ENCODE data around the gene TCP11L1. TPM values are rescaled to one million over a fixed set of nuclear protein-coding genes. Genes with fewer than 3 reads are reported as not detected.
"Not testable (repeated sequence)": the region's sequence is repeated elsewhere in the genome, so short reads cannot be mapped to it uniquely, and the experiment has no call there.

TCP11L1 gene
- total and polyA plus RNA-seq, 2 donors (not counting 1 experiment from before 2014, with no cell fraction given) = 7.7 to 19.7 TPM

DNA sequence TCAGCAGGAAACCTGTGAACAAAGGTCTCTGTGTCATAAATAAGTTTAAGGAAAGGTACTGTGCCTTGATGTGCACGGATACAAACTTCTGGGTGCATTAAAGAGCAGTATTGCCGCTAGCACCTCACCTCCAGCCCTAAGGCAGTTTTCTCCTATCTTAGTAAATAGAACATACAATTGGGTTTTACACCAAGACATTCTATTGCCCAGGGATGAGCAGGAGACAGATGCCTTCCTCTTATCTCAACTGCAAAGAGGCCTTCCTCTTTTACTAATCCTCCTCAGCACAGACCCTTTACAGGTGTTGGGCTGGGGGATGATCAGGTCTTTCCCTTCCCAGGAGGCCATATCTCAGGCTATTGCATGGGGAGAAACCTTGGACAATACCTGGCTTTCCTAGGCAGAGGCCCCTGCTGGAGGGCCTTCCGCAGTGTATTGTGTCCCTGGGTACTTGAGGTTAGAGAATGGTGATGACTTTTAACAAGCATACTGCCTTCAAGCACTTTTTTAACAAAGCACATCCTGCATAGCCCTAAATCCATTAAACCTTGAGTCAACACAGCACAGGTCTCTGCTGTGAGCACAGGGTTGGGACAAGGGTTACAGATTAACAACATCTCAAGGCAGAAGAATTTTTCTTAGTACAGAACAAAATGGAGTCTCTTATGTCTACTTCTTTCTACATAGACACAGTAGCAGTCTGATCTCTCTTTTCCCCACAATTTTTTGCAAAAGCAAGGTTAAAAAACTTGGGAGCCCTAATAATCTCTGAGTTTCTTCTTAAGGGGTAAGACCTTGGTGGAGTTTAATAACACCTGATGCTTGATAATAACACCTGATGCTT, 10.4 kb downstream of the TCP11L1 start:
- H4K20me1 ChIP-seq (ENCODE audit: control insufficient read depth, insufficient read depth, low read length, poor library complexity, severe bottlenecking); ATAC-seq (ENCODE audit: low read depth); H3K27ac Mint-ChIP-seq; H3K27ac ChIP-seq (ENCODE audit: low read length in 2 of 2); H2AFZ ChIP-seq (ENCODE audit: insufficient read depth, low read depth, low read length, poor library complexity, severe bottlenecking); H3K9me3 Mint-ChIP-seq (ENCODE audit: insufficient read depth); H3K27me3 ChIP-seq (replicated peaks in 1 of 4; ENCODE audit: control extremely low read depth in 1 of 4, control insufficient read depth in 3 of 4, insufficient read depth in 4 of 4, low read length in 3 of 4); H3K4me3 Mint-ChIP-seq; H3K9me3 ChIP-seq (ENCODE audit: control extremely low read depth in 1 of 3, control insufficient read depth in 2 of 3, insufficient read depth in 1 of 3, low read length in 2 of 3); H3K4me1 Mint-ChIP-seq; H3K4me2 ChIP-seq (replicated peaks; ENCODE audit: low read depth, low read length, poor library complexity, severe bottlenecking); H3K27me3 Mint-ChIP-seq; DNase-seq; intact Hi-C loops (cut with micrococcal nuclease); H3K4me3 ChIP-seq (ENCODE audit: control extremely low read depth in 1 of 5, extremely low read depth in 1 of 5, insufficient read depth in 1 of 5, low read depth in 2 of 5, low read length in 4 of 5); H3K4me1 ChIP-seq (ENCODE audit: control insufficient read depth in 2 of 2, insufficient read depth in 2 of 2, low read length in 2 of 2); POLR2A ChIA-PET; H3K9ac ChIP-seq (ENCODE audit: low read length); H3K79me2 ChIP-seq (ENCODE audit: control insufficient read depth, insufficient read depth, low read length): not testable (repeated sequence)
- peaks cover 0 to 18% of the 10 kb centered on the region in 2 experiments for H3K36me3 ChIP-seq (replicated peaks in 1 of 2; ENCODE audit: control extremely low read depth in 1 of 2, control insufficient read depth in 1 of 2, extremely low read depth in 1 of 2, insufficient read depth in 2 of 2, low read length in 1 of 2)
- CTCF ChIA-PET = interaction anchor here (3.5 kb wide), 1 partner anchor 16 kb away, joined by 12 read pairs; no protein-coding TSS in a partner anchor
- no CpG with 5 or more reads among the region's 3 CpGs for WGBS (ENCODE audit: insufficient coverage)

GRCh38 chr11:33052231-33052630, 12.9 kb downstream of the TCP11L1 start:
- POLR2A ChIA-PET = interaction anchor here (1.6 kb wide), 1 partner anchor 160 kb away, joined by 9 read pairs; the partner anchor contains the start of gene QSER1
- DNase-seq = no peak
- TF ChIP-seq EZH2 (IDR thresholded peaks at IDR 0.05; ENCODE audit: borderline replicate concordance, insufficient read depth, low read depth, low read length, poor library complexity, severe bottlenecking) = no peak
- TF ChIP-seq, protein P1, sequence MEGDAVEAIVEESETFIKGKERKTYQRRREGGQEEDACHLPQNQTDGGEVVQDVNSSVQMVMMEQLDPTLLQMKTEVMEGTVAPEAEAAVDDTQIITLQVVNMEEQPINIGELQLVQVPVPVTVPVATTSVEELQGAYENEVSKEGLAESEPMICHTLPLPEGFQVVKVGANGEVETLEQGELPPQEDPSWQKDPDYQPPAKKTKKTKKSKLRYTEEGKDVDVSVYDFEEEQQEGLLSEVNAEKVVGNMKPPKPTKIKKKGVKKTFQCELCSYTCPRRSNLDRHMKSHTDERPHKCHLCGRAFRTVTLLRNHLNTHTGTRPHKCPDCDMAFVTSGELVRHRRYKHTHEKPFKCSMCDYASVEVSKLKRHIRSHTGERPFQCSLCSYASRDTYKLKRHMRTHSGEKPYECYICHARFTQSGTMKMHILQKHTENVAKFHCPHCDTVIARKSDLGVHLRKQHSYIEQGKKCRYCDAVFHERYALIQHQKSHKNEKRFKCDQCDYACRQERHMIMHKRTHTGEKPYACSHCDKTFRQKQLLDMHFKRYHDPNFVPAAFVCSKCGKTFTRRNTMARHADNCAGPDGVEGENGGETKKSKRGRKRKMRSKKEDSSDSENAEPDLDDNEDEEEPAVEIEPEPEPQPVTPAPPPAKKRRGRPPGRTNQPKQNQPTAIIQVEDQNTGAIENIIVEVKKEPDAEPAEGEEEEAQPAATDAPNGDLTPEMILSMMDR (IDR thresholded peaks at IDR 0.05) = no peak

More at GRCh38 chr11:33052231-33052630, 12.9 kb downstream of the TCP11L1 start:
- no peaks in the 10 kb centered on the region for H3K27me3 ChIP-seq (replicated peaks in 1 of 4; ENCODE audit: control extremely low read depth in 1 of 4, control insufficient read depth in 3 of 4, insufficient read depth in 4 of 4, low read length in 3 of 4)
- CTCF ChIA-PET = interaction anchor here (1.5 to 3.5 kb wide), 2 partner anchors 13 to 14 kb away, joined by 5 to 12 read pairs; partner anchors contain the start of gene TCP11L1
- H4K20me1 ChIP-seq (ENCODE audit: control insufficient read depth, insufficient read depth, low read length, poor library complexity, severe bottlenecking) = no peaks in the 10 kb centered on the region
- no peaks in the 10 kb centered on the region for H3K79me2 ChIP-seq (ENCODE audit: control insufficient read depth, insufficient read depth, low read length)
- Mint-ChIP-seq H3K27ac (peak overlapping the region; percentile 27), H3K27me3 (no peaks in the 10 kb centered on the region), H3K4me3 (peak overlapping the region; percentile 18), H3K9me3 (ENCODE audit: insufficient read depth) (no peaks in the 10 kb centered on the region), H3K4me1 (peaks cover 8% of the 10 kb centered on the region)
- intact Hi-C loops (cut with micrococcal nuclease) = no loop called here
- H3K4me1 ChIP-seq (ENCODE audit: control insufficient read depth in 2 of 2, insufficient read depth in 2 of 2, low read length in 2 of 2) = peaks cover 0 to 3% of the 10 kb centered on the region in 2 donors
- no peak overlapping the region for H3K4me3 ChIP-seq (ENCODE audit: control extremely low read depth in 1 of 5, extremely low read depth in 1 of 5, insufficient read depth in 1 of 5, low read depth in 2 of 5, low read length in 4 of 5)
- peak overlapping the region in 1 of 2 donors; percentile 41 for H3K27ac ChIP-seq (ENCODE audit: low read length in 2 of 2)
- no peak overlapping the region for H3K9ac ChIP-seq (ENCODE audit: low read length)
- no peak for ATAC-seq (ENCODE audit: low read depth)
- H2AFZ ChIP-seq (ENCODE audit: insufficient read depth, low read depth, low read length, poor library complexity, severe bottlenecking) = peak overlapping the region; percentile 42
- no peaks in the 10 kb centered on the region for H3K9me3 ChIP-seq (ENCODE audit: control extremely low read depth in 1 of 3, control insufficient read depth in 2 of 3, insufficient read depth in 1 of 3, low read length in 2 of 3)
- no CpG with 5 or more reads among the region's 2 CpGs for WGBS (ENCODE audit: insufficient coverage)
- H3K4me2 ChIP-seq (replicated peaks; ENCODE audit: low read depth, low read length, poor library complexity, severe bottlenecking) = peak overlapping the region; percentile 35
- H3K36me3 ChIP-seq (replicated peaks in 1 of 2; ENCODE audit: control extremely low read depth in 1 of 2, control insufficient read depth in 1 of 2, extremely low read depth in 1 of 2, insufficient read depth in 2 of 2, low read length in 1 of 2) = peaks cover 0 to 13% of the 10 kb centered on the region in 2 experiments
